Astrocyte (in vitro differentiated cells and primary cell): ENCODE data around the gene FAM180A.

ENCODE experiments used
- CTCF ChIP-seq: IDR thresholded peaks from 2 replicates; pipeline ENCODE4 v1.5.1; 2011; ENCODE audit warnings: low read depth, mild to moderate bottlenecking, inconsistent platforms, low read length, moderate library complexity; ENCODE audit not compliant: insufficient read depth
- EZH2 ChIP-seq: IDR thresholded peaks from 2 replicates; pipeline ENCODE4 v1.6.1; 2012; ENCODE audit warnings: mild to moderate bottlenecking, low read length, inconsistent platforms; ENCODE audit not compliant: insufficient read depth

- TF ChIP-seq CTCF (no peak), EZH2 (no peak)
Measured at GRCh38 chr7:135728136-135728669, 20.4 kb downstream of the FAM180A start, which contains the start of gene SLC13A4.
